Endodermal cell (in vitro differentiated cells): ENCODE results near the gene SHISA9. TPM values are rescaled to one million over a fixed set of nuclear protein-coding genes. Genes with fewer than 3 reads are reported as not detected.

ENCODE experiments used
- DNase-seq: peaks from one replicate; pipeline ENCODE4 v3.0.0-alpha.2; 2017
- H3K27ac ChIP-seq: 2 replicates; pipeline ENCODE4 v1.5.1; 2013; ENCODE audit warnings: mild to moderate bottlenecking, low read depth, low read length, moderate library complexity
- H3K27me3 ChIP-seq: 2 replicates; pipeline ENCODE4 v1.6.1; 2013; ENCODE audit warnings: mild to moderate bottlenecking, low read length, moderate library complexity; ENCODE audit not compliant: insufficient read depth, control insufficient read depth, poor library complexity, severe bottlenecking
- H3K36me3 ChIP-seq: 2 replicates; pipeline ENCODE4 v1.7.0; 2013; ENCODE audit warnings: mild to moderate bottlenecking, low read length, moderate library complexity; ENCODE audit not compliant: control insufficient read depth, insufficient read depth
- H3K4me1 ChIP-seq: one replicate; pipeline ENCODE4 v1.7.0; 2013; ENCODE audit warnings: low read length; ENCODE audit not compliant: control insufficient read depth, insufficient read depth
- H3K4me3 ChIP-seq: 2 replicates; pipeline ENCODE4 v1.5.1; 2013; ENCODE audit warnings: mild to moderate bottlenecking, low read length, moderate library complexity
- H3K9ac ChIP-seq: 2 replicates; pipeline ENCODE4 v1.6.1; 2013; ENCODE audit warnings: mild to moderate bottlenecking, low read length, moderate library complexity; ENCODE audit not compliant: poor library complexity, severe bottlenecking; ENCODE audit errors: extremely low read depth
- H3K9me3 ChIP-seq: 2 replicates; pipeline ENCODE4 v1.6.1; 2013; ENCODE audit warnings: mild to moderate bottlenecking, low read length, moderate library complexity; ENCODE audit not compliant: control insufficient read depth
- H3K27ac Mint-ChIP-seq: 2 replicates; pipeline ENCODE4 v1.8.0; 2020; ENCODE audit warnings: mixed read lengths
- H3K27me3 Mint-ChIP-seq: 2 replicates; pipeline ENCODE4 v1.8.0; 2021; ENCODE audit warnings: mild to moderate bottlenecking, mixed read lengths; ENCODE audit not compliant: insufficient read depth
- H3K36me3 Mint-ChIP-seq: 2 replicates; pipeline ENCODE4 v1.8.0; 2020; ENCODE audit warnings: low read depth, mixed read lengths
- H3K4me1 Mint-ChIP-seq: 2 replicates; pipeline ENCODE4 v1.8.0; 2020; ENCODE audit warnings: mixed read lengths
- H3K4me3 Mint-ChIP-seq: 2 replicates; pipeline ENCODE4 v1.8.0; 2020; ENCODE audit warnings: mild to moderate bottlenecking, moderate library complexity, mixed read lengths
- H3K9me3 Mint-ChIP-seq: 2 replicates; pipeline ENCODE4 v1.8.0; 2020; ENCODE audit warnings: mild to moderate bottlenecking, mixed read lengths
- WGBS, 2 experiments: methylation state at CpG; one replicate each; pipeline versions ENCODE4 v1.1.5 to v1.1.7; 2013; ENCODE audit warnings: missing lambda C conversion rate in 2 of 2, mixed read lengths in 1 of 2; ENCODE audit not compliant: insufficient coverage in 1 of 2, insufficient read length in 1 of 2; 5-methylcytosine and 5-hydroxymethylcytosine counted together
- total RNA-seq, 2 donors: library from RNA; stranded (reverse); fragmentation: NEBNext Ultra II Directional in 1 of 2; extraction: Animal tissue kit (Norgen Biotek cat#: 25700) in 1 of 2; gene quantifications; 2 replicates in 1 of 2; 3 replicates in 1 of 2; pipeline ENCODE4 v1.2.1, GENCODE V29; 2021
- TF ChIP-seq, protein P1 (sequence below): fragments of 200-600 bp; sonication (generic); conservative IDR thresholded peaks from 2 replicates; pipeline ENCODE4 v1.5.0; 2021; ENCODE audit warnings: antibody characterized with exemption, mild to moderate bottlenecking

The SHISA9 gene
- total RNA-seq, 2 donors from 2014 or later, result 5.2 to 27.8 TPM

DNA sequence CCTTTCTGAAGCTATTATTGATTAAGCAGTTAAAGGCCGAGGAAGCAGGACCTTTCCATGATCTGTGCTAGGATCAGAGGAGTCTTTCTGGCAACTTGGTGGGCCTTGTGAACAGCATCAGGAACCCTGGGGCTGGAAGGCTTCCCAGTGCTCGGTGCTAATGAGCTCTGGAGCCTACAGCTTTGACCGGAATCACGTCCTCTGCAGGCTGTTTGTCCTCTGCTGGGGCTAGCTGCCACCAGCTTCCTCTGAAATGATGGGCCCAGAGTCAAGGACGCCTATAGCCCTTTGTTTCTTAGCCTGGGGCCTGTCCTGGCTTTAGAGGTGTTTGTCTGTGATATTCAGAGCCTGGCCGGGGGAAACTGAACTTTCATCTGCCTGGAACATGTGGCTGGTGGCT, 111.6 kb downstream of the SHISA9 start:
- DNase-seq, result peak; percentile 52
- Mint-ChIP-seq H3K27me3 (no peaks in the 10 kb centered on the region), H3K36me3 (no peaks in the 10 kb centered on the region), H3K27ac (no peak overlapping the region), H3K4me3 (no peak overlapping the region), H3K4me1 (peaks cover 29% of the 10 kb centered on the region), H3K9me3 (no peaks in the 10 kb centered on the region)
- H3K36me3 ChIP-seq, result no peaks in the 10 kb centered on the region
- H3K27me3 ChIP-seq, result no peaks in the 10 kb centered on the region
- H3K4me1 ChIP-seq, result no peaks in the 10 kb centered on the region
- 75 to 90% methylated on average over 2 to 6 of the region's 6 CpGs for WGBS, 2 experiments
- H3K4me3 ChIP-seq, result no peak overlapping the region
- no peak overlapping the region for H3K27ac ChIP-seq
- no peaks in the 10 kb centered on the region for H3K9me3 ChIP-seq
- H3K9ac ChIP-seq, result no peak overlapping the region
- TF ChIP-seq, protein P1, sequence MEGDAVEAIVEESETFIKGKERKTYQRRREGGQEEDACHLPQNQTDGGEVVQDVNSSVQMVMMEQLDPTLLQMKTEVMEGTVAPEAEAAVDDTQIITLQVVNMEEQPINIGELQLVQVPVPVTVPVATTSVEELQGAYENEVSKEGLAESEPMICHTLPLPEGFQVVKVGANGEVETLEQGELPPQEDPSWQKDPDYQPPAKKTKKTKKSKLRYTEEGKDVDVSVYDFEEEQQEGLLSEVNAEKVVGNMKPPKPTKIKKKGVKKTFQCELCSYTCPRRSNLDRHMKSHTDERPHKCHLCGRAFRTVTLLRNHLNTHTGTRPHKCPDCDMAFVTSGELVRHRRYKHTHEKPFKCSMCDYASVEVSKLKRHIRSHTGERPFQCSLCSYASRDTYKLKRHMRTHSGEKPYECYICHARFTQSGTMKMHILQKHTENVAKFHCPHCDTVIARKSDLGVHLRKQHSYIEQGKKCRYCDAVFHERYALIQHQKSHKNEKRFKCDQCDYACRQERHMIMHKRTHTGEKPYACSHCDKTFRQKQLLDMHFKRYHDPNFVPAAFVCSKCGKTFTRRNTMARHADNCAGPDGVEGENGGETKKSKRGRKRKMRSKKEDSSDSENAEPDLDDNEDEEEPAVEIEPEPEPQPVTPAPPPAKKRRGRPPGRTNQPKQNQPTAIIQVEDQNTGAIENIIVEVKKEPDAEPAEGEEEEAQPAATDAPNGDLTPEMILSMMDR, result no peak

DNA sequence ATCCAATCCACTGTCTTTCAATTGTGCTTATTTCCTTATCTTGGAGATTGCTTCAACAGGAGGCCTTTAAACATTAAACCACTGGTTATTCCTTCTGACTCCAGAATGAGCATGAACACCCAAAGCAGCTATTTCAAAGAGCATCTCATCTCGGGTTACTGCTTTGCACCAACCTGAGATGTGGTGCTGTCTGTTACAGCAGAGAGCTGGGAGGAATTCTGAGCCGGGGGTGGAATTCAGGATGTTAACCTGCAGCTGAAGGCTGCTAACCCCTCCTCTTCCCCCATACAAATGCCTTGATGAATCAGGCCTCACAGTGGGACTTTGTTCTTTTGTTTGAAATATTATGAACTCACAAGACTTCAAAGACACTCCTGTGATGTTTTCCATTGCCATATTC, 113.1 kb downstream of the SHISA9 start:
- peak; percentile 79 for DNase-seq

DNA sequence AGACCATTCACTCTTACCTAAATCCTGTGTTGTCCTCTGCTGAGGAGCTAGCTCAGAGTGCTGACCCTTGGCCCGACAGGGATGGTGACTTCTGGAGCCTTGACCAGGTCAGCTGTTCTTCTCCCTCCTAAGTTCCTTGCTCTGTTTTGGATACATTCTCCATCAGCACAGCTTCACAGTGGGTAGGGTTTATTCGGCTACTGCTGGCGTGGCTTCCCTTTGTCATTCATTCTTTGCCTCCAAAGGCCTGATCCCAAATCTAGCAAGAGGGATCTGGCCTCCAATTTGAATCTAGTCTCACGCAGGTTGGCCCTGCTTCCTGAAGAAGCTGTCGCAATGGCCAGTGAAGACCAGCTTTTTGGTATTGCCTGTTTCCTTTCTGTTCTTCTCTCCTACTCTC, 116.6 kb downstream of the SHISA9 start:
- Histone ChIP-seq H3K27ac (no peak overlapping the region), H3K4me3 (no peak overlapping the region), H3K4me1 (no peaks in the 10 kb centered on the region), H3K9ac (no peak overlapping the region), H3K9me3 (no peaks in the 10 kb centered on the region), H3K27me3 (no peaks in the 10 kb centered on the region), H3K36me3 (no peaks in the 10 kb centered on the region)
- peaks cover 20% of the 10 kb centered on the region for H3K4me1 Mint-ChIP-seq
- H3K27me3 Mint-ChIP-seq, result peaks cover 3% of the 10 kb centered on the region
- 65 to 75% methylated on average over 3 to 5 of the region's 5 CpGs for WGBS, 2 experiments
- H3K9me3 Mint-ChIP-seq, result no peaks in the 10 kb centered on the region
- DNase-seq, result no peak
- TF ChIP-seq, protein P1, result no peak
- H3K36me3 Mint-ChIP-seq, result no peaks in the 10 kb centered on the region
- no peak overlapping the region for H3K27ac Mint-ChIP-seq
- H3K4me3 Mint-ChIP-seq, result no peak overlapping the region

More for the DNA sequence above, 113.1 kb downstream of the SHISA9 start:
- Mint-ChIP-seq H3K27me3 (peaks cover 3% of the 10 kb centered on the region), H3K9me3 (no peaks in the 10 kb centered on the region), H3K4me1 (peaks cover 29% of the 10 kb centered on the region), H3K27ac (peak overlapping the region; percentile 25), H3K4me3 (no peak overlapping the region), H3K36me3 (no peaks in the 10 kb centered on the region)
- Histone ChIP-seq H3K27me3 (no peaks in the 10 kb centered on the region), H3K36me3 (no peaks in the 10 kb centered on the region), H3K9me3 (no peaks in the 10 kb centered on the region), H3K4me3 (no peak overlapping the region), H3K9ac (no peak overlapping the region), H3K4me1 (no peaks in the 10 kb centered on the region), H3K27ac (peak overlapping the region; percentile 47)
- WGBS, 2 experiments, result 0 to 18% methylated on average over 1 to 2 of the region's 2 CpGs
- TF ChIP-seq, protein P1, result no peak
